NOMO-1 treated with DMSO at 0.1 percent for 48 hours (cell line): ENCODE results near the gene DDC.
"Not testable (repeated sequence)": the region's sequence is repeated elsewhere in the genome, so short reads cannot be mapped to it uniquely, and the experiment has no call there.

Source experiments
- DNase-seq: peaks from one replicate; lab custom pipeline; 2025; ENCODE audit not compliant: unreplicated experiment; lab: John Stamatoyannopoulos, UW

DDC gene

DNA sequence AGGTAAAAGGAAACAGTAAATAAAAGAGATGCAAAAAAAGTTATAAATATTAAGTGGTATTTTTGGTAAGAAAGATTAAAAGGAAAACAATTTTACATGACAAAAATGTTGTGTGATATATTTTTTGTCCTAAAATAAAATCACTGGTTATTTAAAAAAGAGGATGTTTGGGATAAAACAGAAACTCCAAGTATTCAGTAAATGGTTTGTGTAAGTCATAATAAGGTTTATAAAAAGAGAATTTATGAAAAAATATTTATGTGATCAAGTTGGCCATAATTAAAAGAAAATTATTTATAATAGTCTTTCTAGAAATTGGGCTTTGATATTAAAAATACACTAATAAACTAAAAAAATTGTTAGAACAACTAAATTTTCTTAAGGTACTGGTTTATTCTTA, 76.8 kb downstream of the DDC start:
- no peak for DNase-seq

DNA sequence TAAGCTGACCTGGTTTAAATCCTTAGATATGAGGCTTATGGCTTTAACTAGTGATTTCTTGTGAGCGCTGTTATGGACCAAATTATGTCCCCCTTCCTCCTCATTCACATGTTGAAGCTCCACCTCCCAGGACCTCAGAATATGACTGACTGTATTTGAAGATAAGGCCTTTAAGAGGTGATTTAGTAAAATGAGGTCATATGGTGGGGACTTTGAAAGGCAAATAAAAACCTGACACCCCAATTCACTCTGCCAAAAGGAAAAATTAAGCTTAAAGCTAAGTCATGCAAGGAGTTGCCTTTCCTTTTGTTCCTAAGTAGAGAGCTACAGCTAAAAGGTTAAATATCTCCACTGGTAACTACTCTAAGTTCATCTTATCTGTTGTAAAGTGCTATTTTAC, 78.7 kb downstream of the DDC start:
- no peak for DNase-seq

DNA sequence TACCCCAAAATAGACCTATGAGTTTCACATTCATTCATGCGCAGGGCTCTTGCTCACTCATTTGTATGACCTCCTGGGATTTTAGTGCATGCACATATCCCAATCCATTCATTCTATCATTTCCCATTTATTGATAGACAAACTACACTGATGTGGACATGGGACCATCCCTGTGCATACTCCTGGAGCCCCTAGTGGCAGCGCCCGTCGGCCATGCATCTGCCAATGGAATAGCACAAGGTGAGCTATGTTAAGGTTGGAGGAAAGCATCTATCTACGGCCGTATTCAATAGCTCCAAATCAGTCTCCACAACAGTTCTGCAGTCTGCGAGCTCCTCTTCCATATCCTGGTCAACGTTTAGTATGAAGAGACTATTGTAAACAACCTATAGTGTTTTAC, 83.3 kb downstream of the DDC start:
- DNase-seq: no peak

DNA sequence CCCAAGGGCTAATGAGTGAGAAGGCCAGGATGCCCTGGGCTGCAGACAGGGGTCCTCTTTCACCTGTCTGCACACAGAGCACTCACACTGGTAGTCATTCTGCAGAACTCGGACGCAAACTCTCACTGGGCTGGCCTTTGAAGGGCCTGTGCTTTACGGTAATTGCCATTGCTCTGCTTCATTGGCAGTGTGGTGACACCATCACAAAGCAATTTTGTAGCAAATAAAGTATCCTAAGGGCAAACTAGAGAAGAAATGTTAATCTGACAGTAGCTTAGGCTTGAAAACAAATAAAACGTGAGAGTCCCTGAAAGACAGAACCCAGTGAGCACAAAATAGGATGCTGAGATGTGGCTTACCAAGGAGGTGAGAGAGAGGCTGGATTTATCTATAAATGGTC, 84.4 kb downstream of the DDC start:
- no peak for DNase-seq

DNA sequence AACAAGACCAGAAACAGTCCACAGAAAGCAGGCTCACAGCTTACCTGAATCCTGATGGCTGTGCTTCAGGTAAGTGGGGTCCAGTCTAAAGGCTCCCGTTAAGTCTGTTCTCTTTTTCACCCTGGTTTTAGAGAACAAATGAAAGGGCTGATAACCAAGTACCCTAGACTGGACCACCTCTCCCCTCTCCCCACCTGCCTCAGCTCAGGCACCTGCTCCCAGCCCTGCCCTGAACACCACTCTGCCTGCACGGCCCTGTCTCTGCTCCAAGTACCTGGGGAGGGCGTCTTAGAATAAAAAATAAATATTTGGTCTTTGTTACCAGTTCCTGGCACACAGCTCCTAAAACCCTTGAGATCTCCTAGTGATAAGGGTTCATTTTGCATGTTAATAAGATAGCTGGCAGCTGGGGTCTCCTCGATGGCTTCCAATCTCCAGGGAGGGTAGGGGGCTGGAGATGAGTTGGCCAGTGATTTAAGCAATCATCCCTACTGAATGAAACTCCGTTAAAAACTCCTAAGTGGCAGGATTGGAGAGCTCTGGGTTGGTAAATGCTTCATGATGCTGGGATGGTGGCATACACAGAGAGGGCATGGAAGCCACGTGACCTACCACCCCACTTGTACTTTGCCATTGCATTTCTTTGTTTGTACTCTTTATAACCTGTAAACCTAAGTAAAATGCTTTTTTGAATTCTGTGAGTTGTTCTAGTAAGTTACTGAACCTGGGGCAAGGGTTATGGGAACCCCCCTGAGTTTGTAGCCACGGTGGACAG, 85.3 kb downstream of the DDC start:
- no peak for DNase-seq

DNA sequence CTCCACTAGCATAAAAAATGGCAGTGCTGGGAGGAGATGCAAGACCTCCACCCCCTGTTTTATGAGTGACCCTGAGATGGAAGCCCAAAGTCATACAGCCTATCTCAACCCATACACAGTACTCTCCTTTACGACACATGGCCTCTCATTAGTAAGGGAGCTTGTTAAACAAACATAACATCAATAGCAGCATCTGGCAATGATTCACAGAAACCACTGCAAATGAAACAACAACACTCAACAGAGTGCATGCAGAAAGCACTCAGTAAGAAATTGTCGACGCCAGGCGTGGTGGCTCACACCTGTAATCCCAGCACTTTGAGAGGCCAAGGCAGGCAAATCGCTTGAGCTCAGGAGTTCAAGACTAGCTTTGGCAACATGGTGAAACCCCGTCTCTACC, 87.6 kb downstream of the DDC start:
- no peak for DNase-seq

DNA sequence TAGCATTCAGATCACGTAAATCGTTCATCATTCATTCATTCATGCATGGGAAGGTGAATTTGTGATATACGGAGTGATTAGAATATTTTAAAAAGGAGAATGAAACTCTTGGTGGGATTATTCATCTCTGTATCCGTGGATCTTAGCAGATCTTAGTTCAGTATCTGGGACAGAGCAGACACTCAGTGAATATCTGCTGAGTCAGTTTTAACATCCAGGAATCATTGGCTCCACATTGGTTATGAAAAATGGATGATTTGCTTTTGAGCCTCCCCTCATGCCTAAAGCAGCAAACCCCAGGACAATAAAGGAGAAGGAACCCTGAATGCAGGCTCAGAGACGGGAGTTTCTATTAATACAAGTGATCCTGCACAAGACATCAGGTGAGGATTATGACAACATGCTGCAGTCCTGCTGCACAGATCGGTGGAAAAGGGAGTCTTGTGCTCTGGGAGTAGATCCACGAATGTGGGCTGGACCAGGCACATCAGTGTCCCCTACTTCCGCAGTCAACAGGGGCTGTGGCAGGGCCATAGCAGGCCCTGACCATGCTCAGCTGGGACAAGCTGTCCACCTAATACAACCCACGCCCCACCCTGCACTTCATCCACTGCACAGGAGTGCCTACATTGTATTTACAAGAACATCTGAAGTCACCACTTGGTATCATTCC, 88.1 kb downstream of the DDC start:
- no peak for DNase-seq

DNA sequence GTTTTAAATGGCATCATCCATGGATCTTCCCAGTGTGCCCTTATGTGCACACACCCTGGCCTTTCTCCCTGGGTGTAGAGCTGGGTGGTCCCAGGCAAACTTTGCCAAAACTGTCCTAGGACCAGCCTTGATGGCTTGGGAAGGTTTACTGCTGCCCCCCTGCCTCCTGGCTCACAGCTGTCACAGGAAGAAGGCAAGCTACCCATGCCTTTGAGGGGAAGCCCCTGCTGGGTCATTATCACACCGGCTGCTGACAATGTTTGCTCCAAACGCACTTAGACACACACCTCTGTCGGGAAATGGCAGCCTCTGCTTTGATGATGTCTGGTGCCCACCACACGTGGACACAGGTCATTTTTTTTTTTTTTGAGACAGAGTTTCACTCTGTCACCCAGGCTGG, 89.9 kb downstream of the DDC start:
- no peak for DNase-seq

DNA sequence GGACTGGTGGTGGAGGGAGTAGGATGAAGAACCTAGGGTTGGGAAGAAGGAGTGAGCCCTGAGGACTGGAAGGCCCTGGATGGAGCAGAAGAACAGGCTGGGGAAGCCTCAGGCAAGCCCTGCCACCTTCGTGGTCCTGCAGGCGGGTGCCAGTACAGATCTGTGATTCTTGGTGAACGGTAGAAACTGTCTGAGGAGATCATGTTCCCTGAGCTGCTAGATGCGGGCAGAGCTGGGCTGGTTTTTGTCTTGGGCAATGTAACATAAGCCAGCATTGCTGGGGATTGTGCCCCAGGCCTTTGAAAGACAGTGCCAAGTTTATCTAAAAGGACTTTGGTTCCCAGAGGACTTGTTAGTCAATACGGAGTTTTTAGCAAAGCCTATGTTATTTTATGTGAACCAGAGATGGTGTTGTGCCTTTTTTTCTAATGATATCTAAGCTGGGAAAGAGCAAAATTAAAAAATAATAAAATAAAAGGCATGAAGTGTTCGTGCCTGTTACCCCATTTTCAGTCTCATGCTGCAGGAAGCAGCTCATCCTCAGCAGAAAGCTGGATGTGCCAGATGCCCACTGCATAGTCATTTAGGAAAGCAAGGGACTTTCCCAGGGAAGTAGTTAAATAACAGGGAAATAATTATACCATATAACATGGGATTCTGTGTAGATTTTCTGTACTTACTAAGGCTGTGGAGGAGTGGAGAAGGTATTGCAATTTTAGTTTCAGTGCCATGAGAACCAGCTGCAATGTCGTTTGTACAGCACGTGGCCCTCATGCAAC, 90.6 kb downstream of the DDC start:
- DNase-seq: no peak

DNA sequence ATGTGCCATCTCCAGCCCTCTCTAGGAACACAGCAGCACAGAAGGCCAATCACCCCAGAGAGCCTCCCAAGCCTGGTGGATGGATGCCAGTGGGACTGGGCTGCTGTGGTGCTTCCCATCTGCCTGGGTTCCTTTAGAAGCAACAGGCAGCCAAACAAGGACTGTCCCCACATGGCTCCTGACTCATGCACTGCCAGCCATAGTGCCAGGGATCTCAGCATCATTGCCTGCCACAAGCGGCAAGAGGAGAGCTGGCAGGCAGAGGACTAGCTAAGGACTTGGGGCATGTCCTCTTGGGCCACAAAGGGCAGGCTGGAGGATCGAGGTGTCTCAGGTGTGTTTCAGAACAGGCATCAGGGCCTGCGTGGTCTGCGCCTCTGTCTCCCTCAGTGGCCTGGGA, 91.7 kb downstream of the DDC start:
- DNase-seq: no peak

DNA sequence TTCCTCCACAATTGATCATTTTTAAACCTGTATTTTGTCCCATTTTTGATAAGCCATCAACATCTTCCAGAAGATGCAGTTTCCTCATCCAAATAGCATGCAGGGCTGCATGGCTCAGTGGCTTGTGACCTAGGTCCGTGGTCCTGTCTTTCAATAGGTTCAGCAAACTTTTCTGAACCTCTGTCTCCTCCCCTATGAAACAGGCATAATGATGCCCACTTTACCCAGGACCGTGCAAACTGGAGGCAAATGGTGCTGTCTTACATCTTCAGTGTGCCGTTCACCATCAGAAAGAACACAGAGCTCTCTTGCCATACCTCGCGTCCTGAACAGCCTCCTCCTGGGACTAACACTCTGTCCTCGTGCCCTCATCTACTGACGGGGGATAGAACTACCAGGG, 92.8 kb downstream of the DDC start:
- DNase-seq: no peak

DNA sequence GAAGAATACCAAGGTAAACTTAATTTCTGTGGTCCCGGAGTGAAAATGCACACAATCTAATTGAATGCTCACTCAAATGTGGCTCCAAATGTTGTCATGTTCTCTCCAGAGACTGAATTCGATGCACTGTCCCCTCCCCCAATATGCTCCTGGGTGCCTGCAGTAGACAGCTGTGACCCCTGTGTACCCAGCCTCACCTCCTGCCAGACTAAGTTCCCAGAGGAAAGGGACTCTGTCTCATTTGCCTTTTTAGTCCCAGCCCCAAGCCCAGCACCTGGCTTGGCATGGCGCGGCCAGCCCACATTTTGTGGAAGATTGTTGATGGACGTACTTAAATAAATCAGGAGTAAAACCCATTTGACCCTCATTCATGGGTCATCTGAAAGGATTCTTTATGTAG, 93.2 kb downstream of the DDC start:
- DNase-seq: no peak

DNA sequence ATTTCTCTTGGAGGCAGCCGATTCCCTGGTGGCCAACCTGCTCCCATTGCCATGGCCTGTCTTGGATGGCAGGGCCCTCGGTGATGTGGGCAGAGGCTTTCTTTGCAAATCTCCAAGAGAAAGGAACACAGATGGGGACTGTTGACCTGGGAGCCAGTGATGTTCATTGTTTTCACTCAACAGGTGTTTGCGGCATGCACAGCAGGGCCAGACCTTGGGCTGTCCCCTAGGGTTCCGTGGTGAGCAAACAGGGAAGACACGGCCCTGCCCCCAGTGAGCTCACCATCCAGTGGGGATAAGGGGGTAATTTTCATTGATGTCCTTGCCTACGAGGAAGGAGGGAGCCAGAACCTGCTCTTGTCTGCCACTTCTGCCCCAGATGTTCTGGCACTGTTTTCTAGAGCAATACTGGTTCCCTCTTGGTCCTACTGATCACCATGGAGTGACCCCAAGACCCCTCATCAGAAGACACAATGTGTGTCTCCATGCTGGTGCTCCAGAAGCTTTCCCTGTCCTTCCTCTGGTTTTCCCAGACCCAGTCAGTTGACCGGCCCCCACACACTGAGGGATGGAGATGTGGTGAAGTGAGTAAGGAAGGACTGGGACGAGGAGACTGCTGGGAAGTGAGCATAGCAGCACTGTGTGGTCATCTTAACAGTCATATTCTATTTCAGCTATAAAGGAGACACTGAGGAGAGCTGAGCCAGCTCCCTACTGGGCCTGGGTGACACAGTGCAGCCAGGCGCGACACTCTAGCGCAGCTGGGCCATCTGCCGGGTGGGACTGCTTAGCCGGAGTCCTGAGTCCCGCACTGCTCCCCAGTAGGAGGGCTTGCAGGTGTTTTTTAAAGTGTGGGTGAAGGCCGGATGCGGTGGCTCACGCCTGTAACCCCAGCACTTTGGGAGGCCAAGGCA, 94.7 kb downstream of the DDC start:
- no peak for DNase-seq

DNA sequence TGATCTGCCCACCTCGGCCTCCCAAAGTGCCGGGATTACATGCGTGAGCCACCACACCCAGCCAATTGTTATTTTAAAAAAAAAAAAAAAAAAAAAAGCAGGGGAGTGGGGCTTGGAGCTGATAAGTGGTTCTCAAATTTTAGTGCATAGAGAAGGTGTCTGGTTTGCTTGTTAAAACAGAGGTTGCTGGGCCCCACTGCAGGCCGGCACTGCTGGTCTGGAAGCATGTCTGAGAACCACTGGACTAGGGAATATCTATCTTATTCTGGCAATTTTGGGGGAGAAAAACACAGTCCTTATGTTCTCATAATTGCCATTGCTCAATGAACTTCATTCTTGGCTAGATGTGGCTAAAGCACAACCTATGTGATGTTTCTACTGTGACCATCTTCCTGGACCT, 96.0 kb downstream of the DDC start:
- no peak for DNase-seq

DNA sequence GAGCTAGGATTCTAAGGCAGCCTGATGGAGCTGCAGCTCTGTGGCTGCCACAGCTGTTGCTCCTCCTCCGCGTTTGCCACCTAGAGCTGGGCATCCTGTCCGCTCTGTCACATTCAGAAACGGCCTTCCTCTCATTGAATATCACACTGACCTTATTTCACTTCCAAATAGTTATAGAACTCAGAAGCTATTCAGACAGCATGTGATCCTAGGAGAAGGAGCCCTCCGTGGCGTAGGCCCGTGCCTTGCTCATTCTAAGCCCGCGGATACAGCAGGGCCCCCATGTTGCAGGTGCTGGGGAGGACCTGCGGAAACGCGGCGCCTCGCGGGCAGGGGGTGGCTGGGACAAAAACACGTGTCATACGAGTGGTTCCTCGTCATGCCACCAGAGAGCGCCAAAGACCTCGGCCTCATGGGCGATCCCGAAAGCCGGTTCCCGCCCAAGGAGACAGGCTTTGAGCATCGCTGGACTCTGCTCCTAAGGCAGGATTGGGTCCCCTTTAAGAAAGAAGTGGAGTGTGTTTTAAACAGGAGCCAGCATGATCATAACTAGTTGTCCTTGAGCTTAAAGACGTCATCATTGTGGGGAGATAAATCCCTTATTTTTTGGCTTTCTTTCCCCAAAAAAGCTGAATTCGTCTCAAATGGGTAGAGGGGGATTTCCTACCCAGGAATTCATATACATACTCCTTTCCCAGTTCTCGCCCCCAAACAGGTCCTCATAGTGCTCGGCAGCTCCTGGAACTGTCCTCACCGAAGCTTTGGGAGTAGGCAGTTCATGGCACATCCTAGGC, 97.2 kb downstream of the DDC start:
- DNase-seq: peak; percentile 46

DNA sequence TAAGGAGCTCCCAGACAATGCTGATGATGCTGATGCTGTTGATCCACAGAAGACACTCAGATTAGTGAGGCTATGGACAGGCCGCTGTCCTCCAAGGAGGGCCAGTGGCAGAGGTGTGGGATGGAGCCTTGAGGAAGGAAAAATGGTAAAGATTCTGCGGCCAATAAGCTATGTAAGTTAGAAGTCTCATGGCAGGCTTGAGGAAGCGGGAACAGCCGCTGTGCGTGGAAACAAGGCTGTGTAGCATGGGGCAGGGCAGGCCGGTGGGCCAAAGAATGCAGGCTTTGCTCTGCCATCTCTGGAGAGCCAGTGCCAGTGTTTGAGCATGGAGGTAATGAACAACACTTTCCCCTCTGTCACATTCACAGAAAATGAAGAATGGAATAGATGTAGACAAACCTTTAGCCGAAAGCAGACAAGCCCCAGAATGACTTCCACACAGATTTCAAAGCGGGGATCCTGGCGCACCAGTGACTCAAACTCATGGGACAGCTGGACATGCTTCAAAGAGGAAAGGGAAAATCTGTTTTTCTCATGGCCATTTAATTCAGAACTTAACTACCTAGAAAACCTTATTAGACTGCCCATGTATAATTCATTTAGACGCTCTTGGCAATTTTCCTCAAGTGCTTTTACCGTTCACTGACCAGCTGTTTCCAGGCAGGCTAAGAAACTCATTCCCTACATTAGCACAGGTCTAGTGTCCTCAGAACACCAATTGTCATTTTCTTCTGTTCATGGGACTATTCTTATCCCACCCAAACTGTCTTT, 98.2 kb downstream of the DDC start:
- DNase-seq: no peak

DNA sequence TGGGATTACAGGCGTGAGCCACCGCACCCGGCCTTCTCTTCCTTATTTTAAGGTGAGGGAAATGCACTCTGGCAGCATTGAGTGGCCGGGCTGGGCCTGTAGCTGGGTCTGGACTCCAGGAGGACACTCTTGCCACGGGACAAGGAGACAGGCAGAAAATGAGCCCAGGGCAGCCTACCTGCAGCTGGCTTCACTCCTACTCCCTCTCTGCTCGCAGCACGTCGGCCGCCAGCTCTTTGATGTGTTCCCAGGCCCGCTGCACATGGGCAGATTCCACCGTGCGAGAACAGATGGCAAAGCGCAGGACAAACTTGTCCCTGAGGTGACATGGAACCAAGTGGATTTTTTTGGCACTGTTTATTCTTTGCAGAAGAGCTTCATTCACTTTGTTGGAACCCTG, 102.2 kb downstream of the DDC start:
- no peak for DNase-seq

DNA sequence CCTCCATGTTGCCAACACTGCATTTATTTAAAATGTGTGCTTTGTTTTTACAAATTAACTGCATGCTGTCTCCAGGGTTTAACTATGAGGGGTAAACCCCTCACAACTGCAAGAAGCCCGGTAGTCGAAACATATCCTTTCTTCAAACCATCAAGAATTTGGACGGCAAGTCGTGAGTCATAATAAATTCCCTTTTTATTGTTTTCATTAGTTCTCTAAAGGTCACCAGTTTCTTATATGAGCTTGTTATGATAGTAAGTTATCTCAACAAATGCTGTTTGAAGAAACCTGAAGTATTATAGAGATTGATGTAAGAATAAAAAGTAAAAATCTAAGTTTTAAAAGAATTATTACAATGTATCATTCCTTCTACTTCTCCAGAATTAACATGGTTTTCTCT, 102.8 kb downstream of the DDC start:
- DNase-seq: no peak

DNA sequence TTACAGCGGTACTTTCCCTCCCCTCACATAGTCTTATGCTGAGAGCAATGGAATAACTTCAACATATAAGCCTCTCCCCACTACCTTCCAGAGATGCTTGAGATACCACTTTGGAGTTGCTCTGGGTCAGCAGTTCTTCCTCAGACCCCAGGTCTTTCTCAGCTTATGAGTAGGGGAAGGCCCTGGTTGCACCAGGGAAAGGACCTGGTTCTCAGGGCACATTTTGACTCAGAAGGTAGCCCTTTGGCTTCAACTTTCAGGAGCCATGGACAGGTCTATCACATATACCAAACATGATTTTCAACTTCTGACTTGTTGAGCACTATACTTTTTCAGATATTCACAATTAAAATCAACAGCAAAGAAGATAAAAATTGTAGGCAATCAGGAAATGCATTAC, 103.5 kb downstream of the DDC start:
- no peak for DNase-seq

DNA sequence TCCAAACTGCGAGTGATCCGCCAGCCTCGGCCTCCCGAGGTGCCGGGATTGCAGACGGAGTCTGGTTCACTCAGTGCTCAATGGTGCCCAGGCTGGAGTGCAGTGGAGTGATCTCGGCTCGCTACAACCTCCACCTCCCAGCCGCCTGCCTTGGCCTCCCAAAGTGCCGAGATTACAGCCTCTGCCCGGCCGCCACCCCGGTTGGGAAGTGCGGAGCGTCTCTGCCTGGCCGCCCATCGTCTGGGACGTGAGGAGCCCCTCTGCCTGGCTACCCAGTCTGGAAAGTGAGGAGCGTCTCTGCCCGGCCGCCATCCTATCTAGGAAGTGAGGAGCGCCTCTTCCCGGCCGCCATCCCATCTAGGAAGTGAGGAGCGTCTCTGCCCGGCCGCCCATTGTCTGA, 106.0 kb downstream of the DDC start:
- DNase-seq: not testable (repeated sequence)
